Neural progenitor cell (in vitro differentiated cells): Measurements from ENCODE around the gene CCDC107.

ENCODE experiments used
- CTCF ChIP-seq: fragments of 200-600 bp; sonication (generic); IDR thresholded peaks from 2 replicates; pipeline ENCODE4 v1.5.1; 2017; ENCODE audit warnings: antibody characterized with exemption, mild to moderate bottlenecking
- EZH2 ChIP-seq: fragments of 200-600 bp; sonication (generic); IDR thresholded peaks from 2 replicates; pipeline ENCODE4 v1.6.1; 2017; ENCODE audit warnings: antibody characterized with exemption, mild to moderate bottlenecking, moderate library complexity

GRCh38 chr9:35619800-35620158 is 38.3 kb upstream of the CCDC107 start:
- TF ChIP-seq CTCF (no peak), EZH2 (no peak)
